ENCODE results near the gene CLDN6.
A peak's percentile ranks its signal among the peaks of the same experiment; 100 is the strongest.

GRCh38 chr16:3021449-3022207 lies 3.6 kb upstream of the CLDN6 start:
- TF ChIP-seq REST (IDR thresholded peaks at IDR 0.05; ENCODE audit: low read depth) (no peak), CTCF (IDR thresholded peaks at IDR 0.05 in 2 of 3, conservative IDR thresholded peaks at IDR 0.05 in 1 of 3; ENCODE audit: borderline replicate concordance in 1 of 3, insufficient read depth in 1 of 3, low read depth in 2 of 3, low read length in 2 of 3) (peak in 1 of 3 experiments; percentile 37; a peak in 2 of 6 replicates), ZBTB33 (IDR thresholded peaks at IDR 0.05; ENCODE audit: extremely low read depth, insufficient replicate concordance, low read length) (no peak), SIN3A (IDR thresholded peaks at IDR 0.05; ENCODE audit: low read depth) (no peak), SP1 (IDR thresholded peaks at IDR 0.05; ENCODE audit: low read depth) (no peak), POLR2AphosphoS5 (IDR thresholded peaks at IDR 0.05; ENCODE audit: low read depth, low read length) (no peak; the same call in 1 of the 2 replicates)

All from HCT116 (cell line).